ENCODE results near the gene CRAMP1.

The CRAMP1 gene

GRCh38 chr16:1677942-1678499, 65.9 kb downstream of the CRAMP1 start, which contains the start of gene JPT2:
TSS of gene JPT2 (plus strand) at chr16:1678279. CDS start at chr16:1678313, 34 bp downstream.
- Histone ChIP-seq H3K27ac (ENCODE audit: extremely low read depth, low read depth, low read length) (peak within 1 kb of the TSS; percentile 95), H3K36me3 (ENCODE audit: control insufficient read depth in 2 of 2, insufficient read depth in 1 of 2, low read length in 2 of 2) (peaks cover 0 to 54% of the 10 kb centered on the region in 2 experiments; a peak in 2 of 3 replicates), H3K4me3 (ENCODE audit: low read depth, low read length) (peak within 1 kb of the TSS; percentile 71), H3K4me1 (ENCODE audit: control insufficient read depth, insufficient read depth, low read length) (no peaks in the 10 kb centered on the region; the same call in 1 of the 2 replicates), H3K9me3 (ENCODE audit: control insufficient read depth, insufficient read depth, low read depth, low read length) (no peaks in the 10 kb centered on the region)
- POLR2A ChIA-PET = interaction anchor here (0.6 to 3.6 kb wide), 19 partner anchors 8 to 958 kb away, joined by 3 to 44 read pairs (median 3); partner anchors contain the start of genes CRAMP1, IFT140, MAPK8IP3 and NME3
- CTCF ChIA-PET = interaction anchor here (0.5 to 1.5 kb wide), 6 partner anchors 10 to 61 kb away, joined by 3 to 6 read pairs (median 3); partner anchors contain the start of gene MAPK8IP3
- no peak for TF ChIP-seq ZNF221 (tag by site-specific recombination; IDR thresholded peaks at IDR 0.05; ENCODE audit: borderline replicate concordance)
- TF ChIP-seq ZNF830 (tag by site-specific recombination; IDR thresholded peaks at IDR 0.05; ENCODE audit: low read depth) = no peak
- no peak for TF ChIP-seq MZF1 (tag by site-specific recombination; IDR thresholded peaks at IDR 0.05; ENCODE audit: borderline replicate concordance)
- no peak for TF ChIP-seq OSR2 (tag by site-specific recombination; IDR thresholded peaks at IDR 0.05)
- TF ChIP-seq ZNF175 (tag by site-specific recombination; IDR thresholded peaks at IDR 0.05) = no peak
- no peak for TF ChIP-seq ZNF426 (tag by site-specific recombination; IDR thresholded peaks at IDR 0.05)
- TF ChIP-seq ZNF555 (tag by site-specific recombination; conservative IDR thresholded peaks at IDR 0.05) = no peak
- no peak for TF ChIP-seq SP7 (tag by site-specific recombination; IDR thresholded peaks at IDR 0.05)
- TF ChIP-seq YY2 (tag by site-specific recombination; IDR thresholded peaks at IDR 0.05) = peak; percentile 35; the same call in 1 of the 2 replicates
- TF ChIP-seq, protein P1, sequence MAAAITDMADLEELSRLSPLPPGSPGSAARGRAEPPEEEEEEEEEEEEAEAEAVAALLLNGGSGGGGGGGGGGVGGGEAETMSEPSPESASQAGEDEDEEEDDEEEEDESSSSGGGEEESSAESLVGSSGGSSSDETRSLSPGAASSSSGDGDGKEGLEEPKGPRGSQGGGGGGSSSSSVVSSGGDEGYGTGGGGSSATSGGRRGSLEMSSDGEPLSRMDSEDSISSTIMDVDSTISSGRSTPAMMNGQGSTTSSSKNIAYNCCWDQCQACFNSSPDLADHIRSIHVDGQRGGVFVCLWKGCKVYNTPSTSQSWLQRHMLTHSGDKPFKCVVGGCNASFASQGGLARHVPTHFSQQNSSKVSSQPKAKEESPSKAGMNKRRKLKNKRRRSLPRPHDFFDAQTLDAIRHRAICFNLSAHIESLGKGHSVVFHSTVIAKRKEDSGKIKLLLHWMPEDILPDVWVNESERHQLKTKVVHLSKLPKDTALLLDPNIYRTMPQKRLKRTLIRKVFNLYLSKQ (tag by site-specific recombination; IDR thresholded peaks at IDR 0.05; ENCODE audit: borderline replicate concordance) = no peak
- TF ChIP-seq SP2 (tag by site-specific recombination; IDR thresholded peaks at IDR 0.05) = peak; percentile 99
- TF ChIP-seq ZNF510 (tag by site-specific recombination; IDR thresholded peaks at IDR 0.05; ENCODE audit: insufficient replicate concordance) = no peak
- TF ChIP-seq ZNF473 (tag by site-specific recombination; IDR thresholded peaks at IDR 0.05) = no peak
- peak; percentile 96 for TF ChIP-seq KLF1 (tag by site-specific recombination; IDR thresholded peaks at IDR 0.05)
- TF ChIP-seq ZNF10 (tag by site-specific recombination; IDR thresholded peaks at IDR 0.05) = no peak
- TF ChIP-seq HIC1 (tag by site-specific recombination; IDR thresholded peaks at IDR 0.05) = no peak
- TF ChIP-seq ZNF292 (tag by site-specific recombination; IDR thresholded peaks at IDR 0.05; ENCODE audit: borderline replicate concordance, low read depth) = no peak
- TF ChIP-seq ZNF624 (tag by site-specific recombination; IDR thresholded peaks at IDR 0.05) = no peak
- TF ChIP-seq ZNF112 (tag by site-specific recombination; IDR thresholded peaks at IDR 0.05) = no peak
- TF ChIP-seq ZBTB48 (tag by site-specific recombination; IDR thresholded peaks at IDR 0.05) = no peak
- no peak for TF ChIP-seq ZNF302 (tag by site-specific recombination; IDR thresholded peaks at IDR 0.05; ENCODE audit: low read depth)
- TF ChIP-seq, protein P2, sequence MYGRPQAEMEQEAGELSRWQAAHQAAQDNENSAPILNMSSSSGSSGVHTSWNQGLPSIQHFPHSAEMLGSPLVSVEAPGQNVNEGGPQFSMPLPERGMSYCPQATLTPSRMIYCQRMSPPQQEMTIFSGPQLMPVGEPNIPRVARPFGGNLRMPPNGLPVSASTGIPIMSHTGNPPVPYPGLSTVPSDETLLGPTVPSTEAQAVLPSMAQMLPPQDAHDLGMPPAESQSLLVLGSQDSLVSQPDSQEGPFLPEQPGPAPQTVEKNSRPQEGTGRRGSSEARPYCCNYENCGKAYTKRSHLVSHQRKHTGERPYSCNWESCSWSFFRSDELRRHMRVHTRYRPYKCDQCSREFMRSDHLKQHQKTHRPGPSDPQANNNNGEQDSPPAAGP (tag by site-specific recombination; IDR thresholded peaks at IDR 0.05) = no peak
- TF ChIP-seq ZNF544 (tag by site-specific recombination; IDR thresholded peaks at IDR 0.05) = no peak
- TF ChIP-seq ZNF433 (tag by site-specific recombination; IDR thresholded peaks at IDR 0.05; ENCODE audit: low read depth) = no peak
- TF ChIP-seq, protein P3, sequence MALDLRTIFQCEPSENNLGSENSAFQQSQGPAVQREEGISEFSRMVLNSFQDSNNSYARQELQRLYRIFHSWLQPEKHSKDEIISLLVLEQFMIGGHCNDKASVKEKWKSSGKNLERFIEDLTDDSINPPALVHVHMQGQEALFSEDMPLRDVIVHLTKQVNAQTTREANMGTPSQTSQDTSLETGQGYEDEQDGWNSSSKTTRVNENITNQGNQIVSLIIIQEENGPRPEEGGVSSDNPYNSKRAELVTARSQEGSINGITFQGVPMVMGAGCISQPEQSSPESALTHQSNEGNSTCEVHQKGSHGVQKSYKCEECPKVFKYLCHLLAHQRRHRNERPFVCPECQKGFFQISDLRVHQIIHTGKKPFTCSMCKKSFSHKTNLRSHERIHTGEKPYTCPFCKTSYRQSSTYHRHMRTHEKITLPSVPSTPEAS (tag by site-specific recombination; IDR thresholded peaks at IDR 0.05) = no peak
- TF ChIP-seq ZNF211 (tag by site-specific recombination; IDR thresholded peaks at IDR 0.05; ENCODE audit: low read depth) = no peak
- TF ChIP-seq, protein P4, sequence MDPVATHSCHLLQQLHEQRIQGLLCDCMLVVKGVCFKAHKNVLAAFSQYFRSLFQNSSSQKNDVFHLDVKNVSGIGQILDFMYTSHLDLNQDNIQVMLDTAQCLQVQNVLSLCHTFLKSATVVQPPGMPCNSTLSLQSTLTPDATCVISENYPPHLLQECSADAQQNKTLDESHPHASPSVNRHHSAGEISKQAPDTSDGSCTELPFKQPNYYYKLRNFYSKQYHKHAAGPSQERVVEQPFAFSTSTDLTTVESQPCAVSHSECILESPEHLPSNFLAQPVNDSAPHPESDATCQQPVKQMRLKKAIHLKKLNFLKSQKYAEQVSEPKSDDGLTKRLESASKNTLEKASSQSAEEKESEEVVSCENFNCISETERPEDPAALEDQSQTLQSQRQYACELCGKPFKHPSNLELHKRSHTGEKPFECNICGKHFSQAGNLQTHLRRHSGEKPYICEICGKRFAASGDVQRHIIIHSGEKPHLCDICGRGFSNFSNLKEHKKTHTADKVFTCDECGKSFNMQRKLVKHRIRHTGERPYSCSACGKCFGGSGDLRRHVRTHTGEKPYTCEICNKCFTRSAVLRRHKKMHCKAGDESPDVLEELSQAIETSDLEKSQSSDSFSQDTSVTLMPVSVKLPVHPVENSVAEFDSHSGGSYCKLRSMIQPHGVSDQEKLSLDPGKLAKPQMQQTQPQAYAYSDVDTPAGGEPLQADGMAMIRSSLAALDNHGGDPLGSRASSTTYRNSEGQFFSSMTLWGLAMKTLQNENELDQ (tag by site-specific recombination; IDR thresholded peaks at IDR 0.05; ENCODE audit: low read depth) = no peak
- TF ChIP-seq ZIC2 (tag by site-specific recombination; IDR thresholded peaks at IDR 0.05) = no peak
- TF ChIP-seq, protein P5, sequence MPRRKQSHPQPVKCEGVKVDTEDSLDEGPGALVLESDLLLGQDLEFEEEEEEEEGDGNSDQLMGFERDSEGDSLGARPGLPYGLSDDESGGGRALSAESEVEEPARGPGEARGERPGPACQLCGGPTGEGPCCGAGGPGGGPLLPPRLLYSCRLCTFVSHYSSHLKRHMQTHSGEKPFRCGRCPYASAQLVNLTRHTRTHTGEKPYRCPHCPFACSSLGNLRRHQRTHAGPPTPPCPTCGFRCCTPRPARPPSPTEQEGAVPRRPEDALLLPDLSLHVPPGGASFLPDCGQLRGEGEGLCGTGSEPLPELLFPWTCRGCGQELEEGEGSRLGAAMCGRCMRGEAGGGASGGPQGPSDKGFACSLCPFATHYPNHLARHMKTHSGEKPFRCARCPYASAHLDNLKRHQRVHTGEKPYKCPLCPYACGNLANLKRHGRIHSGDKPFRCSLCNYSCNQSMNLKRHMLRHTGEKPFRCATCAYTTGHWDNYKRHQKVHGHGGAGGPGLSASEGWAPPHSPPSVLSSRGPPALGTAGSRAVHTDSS (tag by site-specific recombination; IDR thresholded peaks at IDR 0.05) = no peak
